Daoy (cell line): ENCODE results near the gene LARGE1. TPM values are rescaled to one million over a fixed set of nuclear protein-coding genes. Genes with fewer than 3 reads are reported as not detected.
A peak's percentile ranks its signal among the peaks of the same experiment; 100 is the strongest.

ENCODE experiments used
- DNase-seq: peaks from one replicate; pipeline ENCODE4 v3.0.0-alpha.2; 2015; ENCODE audit warnings: low read depth
- total RNA-seq: library from RNA; depleted of rRNA; stranded (reverse); fragments of >200 nt; shearing (Covaris generic); gene quantifications from 2 replicates; pipeline ENCODE4 v1.2.3, GENCODE V29; 2014

LARGE1 gene
- total RNA-seq, 1 experiment from 2014 or later, result 9.1 TPM

DNA sequence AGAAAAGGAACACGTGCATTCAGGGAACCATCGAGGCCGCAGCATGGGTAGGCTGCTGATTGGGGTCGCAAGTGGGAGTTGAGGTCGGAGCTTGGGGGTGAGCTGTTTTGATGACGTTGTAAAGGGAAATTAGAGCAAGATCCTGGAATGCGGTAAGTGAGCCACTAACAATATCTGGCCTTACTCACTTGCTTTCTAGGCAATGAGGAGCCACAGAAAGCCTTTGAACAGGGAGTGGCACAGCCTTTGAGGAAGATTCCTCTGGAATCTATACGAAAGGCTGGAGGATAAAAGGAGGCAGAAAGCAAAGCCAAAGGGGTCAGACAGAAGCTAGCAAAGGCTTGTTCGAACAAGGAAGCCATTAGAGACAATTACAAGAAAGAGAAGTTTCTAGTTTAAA lies 197.5 kb downstream of the LARGE1 start:
- peak; percentile 16 for DNase-seq

DNA sequence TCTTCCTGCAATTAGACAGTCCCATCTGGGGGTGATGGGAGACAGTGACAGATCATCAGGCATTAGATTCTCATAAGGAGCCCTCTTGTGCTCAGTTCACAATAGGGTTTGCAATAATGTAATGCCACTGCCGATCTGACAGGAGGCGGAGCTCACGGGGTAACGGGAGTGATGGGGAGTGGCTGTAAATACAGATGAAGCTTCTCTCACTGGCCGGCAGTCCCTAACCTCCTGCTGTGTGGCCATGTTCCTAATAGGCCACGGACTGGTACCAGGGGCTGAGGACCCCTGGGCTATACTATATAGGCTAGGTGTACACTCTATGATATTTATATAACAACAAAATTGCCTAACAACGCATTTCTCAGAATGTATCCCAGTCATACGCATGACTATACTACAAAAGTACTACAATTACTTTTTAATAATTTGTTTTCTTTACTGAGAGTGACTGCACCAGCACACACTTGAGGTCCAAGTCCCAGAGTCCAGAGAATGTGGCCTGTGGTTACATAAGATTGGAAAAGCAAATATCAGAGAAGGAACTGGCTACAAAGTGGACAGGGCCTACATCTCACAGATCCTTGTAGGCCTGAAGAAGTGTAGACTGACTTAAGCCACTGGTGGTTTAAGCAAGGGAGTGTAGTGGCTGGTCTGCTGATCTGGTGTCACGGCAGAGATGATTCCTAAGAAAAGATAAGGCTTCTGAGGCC lies 200.0 kb downstream of the LARGE1 start:
- DNase-seq, result no peak

DNA sequence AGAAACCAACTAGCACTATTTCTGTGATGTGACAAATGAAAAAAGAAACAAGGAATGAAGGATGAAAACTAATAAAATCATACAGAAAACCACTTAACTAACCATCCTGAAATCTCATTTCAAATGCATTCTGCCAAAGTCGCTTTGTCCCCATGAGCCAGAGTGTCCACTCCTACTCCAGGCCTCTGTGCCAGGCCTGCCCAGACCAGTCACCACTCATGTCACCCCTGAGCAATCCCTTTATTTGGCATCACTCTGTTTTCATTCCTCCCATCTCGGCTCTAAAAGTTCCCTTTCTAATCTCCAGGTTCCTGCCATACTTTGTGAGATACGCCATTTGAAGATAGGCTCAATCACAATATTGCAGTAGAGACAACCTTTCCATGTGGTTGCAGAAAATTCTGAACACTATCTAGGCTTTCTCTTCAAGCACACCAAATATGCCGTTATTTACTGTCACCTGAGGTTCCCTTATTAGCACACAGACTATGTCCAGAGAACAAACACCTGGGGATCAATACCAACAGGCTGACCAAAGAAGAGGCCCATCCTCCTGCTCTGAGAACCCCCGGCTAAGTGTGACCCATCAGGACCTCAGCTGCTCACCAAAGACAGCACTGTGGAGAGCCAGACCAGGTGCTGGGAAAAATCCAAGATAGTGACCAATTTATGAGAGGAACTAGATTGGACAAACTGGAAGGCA lies 202.4 kb downstream of the LARGE1 start:
- DNase-seq, result no peak

DNA sequence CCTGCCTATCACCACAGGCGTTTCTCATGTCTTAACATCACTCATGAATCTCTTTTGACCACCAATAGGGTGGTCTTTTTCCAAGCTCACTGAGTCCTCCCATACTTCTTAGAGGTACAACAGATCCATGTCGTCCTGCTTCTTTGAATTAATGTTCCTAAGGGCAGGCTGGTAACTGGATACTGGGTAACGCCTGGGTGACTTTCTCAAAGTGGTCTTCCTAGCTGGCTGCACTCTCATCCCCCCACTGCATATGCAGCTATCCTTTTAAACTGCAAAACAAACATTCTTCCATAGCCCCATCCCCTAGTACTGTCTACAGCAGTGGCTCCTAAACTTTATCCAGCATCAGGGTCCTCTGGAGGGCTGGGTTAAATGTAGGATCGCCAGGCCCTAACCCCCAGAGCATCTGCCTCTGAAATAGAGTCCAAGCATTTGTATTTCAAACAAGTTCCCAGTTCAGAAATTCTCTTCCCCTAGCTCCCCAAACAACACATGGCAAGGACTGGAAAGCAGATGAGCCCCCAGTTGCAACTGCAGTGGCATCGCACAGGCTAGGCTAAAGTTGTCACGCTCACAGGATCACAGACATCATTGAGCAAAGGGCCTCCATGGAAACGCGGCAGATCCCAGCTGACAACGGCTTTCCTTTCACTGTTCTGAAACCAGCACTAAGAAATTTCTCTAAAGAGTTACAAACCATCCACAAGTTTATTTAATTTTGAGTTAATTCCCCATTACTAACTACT lies 204.9 kb downstream of the LARGE1 start:
- no peak for DNase-seq

DNA sequence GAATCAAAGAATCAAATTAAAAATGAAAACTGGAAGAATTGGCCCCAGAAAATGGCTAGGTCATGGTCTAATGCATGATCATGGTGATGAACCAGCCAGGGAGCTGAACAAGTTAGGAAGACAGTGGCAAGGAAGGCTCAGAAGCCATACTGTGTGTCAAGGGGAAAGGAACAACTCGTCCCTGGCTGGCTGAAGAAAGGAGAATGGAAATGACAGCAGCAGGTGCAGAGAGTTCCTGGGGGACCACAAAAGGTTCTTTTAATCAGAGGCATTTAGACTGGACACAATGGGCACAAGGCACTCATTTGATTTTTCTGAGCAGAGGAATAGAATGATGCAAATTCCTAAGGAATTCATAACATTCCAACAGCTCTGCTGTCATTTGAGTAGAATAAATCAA lies 209.9 kb downstream of the LARGE1 start:
- no peak for DNase-seq

DNA sequence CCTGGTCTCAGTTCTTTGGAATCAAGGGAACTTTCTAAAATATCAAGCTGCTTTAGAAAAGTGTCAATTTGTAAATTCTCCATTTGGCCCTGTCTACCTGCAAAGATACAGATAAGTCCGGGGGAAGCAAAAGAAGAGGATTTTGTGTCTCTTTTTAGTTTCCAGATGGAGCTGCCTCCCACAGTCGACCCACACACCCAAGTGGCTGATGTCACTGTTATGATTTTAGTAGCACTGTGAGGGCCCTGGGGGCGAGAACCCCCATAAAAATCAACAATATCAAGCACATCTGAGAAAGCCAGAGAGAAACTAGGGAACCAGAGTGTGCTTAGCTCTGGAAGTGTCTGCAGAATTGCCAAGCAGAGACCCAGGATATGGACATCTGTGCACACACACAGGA lies 212.7 kb downstream of the LARGE1 start:
- no peak for DNase-seq

DNA sequence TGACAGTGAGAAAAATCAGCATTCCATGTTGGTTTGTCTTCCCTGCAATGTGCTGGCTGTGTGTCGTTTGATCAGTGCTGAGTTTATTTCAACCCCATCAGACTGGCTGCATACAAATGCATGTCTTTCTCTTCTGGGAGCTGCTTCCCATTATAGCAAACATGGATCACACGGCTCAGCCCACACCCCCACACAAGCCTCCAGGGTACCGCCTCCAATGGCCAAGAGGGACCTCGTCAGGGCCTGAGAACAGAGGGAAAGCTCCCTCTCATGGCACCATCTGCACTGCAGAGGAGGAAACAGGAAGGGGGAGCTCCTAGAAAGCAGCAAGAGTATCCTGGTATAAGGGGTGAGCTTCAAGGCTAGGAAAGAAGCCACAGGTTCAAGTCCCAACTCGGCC lies 214.2 kb downstream of the LARGE1 start:
- DNase-seq, result peak; percentile 55

DNA sequence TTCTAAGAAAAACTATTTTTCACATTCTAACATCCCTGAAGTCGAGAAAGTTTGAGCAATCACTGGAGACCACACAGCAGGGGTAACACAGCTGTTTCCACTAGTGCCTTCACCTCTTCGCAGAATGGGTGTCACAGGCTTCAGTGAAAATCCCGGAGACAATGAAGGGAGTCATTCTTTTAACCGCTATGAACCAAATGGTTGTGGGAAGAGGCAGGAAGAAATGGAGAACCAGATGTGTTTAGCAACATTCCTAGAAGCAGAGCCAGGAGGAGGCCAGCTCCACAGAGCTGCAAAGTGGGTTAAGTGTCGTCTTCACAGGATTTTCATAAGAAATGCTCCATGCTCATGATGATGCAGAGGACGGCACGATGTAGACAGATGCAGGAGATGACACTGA lies 221.1 kb downstream of the LARGE1 start:
- no peak for DNase-seq

DNA sequence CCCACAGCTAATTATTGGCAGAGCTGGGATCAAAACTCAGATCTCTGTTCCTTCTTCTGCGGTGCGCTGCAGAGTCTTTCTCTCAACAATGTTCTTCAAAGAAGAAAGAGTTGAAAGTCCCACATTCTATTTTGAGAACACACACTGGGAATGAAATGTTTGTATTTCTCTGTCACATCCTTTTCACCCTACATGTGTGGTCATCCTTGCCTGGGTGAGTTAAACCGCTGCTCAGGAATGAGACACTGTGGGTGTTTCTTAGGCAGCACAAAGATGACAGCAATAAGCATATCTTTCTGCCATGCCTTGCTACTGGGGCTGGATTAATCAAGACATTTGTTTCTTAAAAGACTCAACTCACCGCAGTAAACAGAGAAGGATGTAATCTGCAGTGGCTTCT lies 222.6 kb downstream of the LARGE1 start:
- DNase-seq, result peak; percentile 64

DNA sequence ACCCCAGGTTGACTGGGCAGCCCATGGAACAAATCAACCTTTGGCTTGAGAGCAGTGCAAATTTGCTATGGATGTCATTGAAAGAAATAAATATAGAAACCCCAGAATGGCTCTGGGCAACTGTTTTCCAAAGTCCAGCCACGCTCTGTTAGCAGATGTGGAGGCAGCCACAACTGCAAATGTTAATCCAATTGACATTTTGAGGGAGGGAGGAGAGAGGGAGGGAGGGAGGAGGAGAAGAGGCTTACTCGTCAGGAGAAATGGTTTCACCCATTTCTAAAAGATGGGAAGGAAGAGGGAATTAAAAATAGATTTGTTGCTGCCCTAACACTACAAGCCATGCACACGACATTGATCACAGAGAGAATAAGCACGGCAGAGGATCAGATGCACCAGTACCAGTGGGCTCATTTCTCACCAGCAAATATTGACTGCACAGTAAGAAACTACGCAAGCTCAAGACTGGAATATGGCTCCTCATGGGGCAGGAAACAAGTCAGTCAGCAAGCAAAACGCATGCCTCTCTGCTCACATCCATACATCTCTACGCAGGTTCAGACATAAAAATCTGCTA lies 229.1 kb downstream of the LARGE1 start:
- DNase-seq, result no peak

DNA sequence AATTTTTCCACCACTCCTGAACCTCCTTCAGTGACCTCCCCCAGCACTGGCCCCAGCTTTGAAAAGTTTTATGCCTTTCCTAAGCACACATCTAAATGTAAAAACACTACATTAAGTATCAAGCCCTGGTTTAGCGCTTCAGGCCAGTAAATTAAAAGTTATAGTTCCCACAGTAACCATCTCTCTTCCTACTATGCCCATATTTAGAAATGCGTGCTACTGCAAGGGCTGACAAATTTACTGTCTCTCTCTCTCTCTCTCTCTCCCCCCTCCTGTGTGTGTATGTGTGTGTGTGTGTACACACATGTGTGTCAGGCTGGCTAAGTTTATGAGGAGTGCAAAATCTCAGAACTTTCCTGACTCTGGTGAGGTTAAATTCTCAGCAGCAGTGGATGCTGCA lies 231.4 kb downstream of the LARGE1 start:
- no peak for DNase-seq

DNA sequence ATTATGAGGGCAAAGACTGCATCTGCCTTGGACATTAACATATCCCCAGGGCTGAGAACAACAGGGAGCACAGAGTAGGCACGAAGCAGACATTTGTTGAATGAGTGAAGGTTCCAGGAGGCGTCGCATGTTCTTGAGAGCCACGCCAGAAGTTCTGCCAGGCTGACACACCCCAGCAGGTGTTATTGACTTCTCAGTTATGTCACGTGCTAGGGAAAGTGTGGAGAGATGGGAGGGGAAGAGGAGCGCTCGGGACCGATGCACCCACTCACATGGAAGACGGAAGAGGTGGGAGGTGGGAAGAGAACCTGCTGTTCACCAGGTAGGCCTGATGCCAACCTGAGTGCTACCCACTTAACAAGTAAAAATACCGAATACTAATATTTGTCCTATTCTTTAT lies 232.8 kb downstream of the LARGE1 start:
- DNase-seq, result no peak

DNA sequence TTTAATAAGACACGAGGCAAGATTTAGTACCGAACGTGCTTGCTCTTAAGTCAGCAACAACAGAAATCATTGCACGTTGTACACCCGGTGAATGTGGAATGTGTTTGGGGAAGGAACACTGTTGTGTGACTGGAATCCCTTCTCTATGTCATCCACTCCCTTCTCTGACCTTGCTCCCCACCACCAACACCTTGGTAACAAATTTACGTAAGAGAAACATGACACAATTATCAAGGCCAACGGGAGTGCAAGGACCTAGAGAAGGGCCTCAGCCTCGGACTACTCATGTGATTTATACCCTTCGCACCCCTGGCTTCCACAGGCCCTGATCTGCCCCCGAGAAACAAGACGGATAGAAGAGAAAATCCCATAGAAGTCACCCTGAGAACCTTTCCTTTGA lies 236.2 kb downstream of the LARGE1 start:
- DNase-seq, result no peak

DNA sequence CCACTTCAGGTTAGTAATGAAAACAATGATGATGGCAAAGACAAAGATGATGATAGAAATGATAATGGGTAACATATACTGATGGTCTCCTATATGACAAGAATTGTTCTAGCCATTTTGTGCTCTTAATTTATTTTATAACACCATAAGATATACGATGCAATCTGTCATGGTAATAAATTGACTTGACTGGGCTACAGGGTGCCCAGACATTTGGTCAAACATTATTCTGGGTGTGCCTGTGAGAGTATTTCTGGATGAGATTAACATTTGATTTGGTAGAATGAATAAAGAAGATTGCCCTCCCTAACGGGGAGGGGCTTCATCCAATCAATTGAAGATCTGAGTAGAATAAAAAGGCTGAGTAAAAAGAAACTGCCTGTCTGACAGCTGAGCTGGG lies 237.3 kb downstream of the LARGE1 start:
- no peak for DNase-seq

DNA sequence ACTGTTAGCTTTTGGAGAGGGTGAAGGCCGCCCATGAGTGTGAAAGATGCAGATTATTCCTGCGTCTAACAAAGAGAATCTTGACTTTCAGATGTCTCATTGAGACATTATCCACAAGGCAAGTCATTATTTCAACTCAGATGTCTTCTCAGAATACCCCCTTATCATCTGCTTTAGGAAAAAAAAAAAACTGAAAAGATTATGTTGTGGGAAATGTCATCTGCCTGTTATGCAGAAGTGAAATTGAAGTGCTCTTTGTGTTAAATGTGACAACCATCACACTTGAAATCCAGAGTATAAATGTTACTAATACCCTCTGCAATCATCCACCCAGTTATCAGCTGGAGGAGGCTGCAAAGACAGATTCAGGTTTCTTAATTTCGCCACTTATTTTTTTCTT lies 239.6 kb downstream of the LARGE1 start:
- no peak for DNase-seq

DNA sequence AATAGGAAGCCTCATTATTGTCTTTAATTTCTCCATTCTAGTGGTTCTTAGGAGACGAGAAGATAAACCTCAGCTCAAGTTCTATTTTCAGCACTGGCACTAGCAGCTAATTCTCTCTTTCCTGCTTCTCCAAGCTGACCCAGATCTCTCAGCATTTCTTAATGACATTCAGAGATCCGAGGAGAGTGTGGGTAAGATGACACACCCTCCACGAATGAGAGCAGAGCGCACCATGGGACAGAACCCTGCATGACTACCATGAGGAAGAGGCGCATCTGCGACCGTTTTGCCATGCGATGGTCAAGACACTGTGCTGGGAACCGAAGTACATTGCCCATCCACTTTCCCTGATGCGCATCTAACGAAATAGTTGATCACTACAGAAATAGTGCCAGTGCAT lies 241.8 kb downstream of the LARGE1 start:
- DNase-seq, result peak; percentile 56

DNA sequence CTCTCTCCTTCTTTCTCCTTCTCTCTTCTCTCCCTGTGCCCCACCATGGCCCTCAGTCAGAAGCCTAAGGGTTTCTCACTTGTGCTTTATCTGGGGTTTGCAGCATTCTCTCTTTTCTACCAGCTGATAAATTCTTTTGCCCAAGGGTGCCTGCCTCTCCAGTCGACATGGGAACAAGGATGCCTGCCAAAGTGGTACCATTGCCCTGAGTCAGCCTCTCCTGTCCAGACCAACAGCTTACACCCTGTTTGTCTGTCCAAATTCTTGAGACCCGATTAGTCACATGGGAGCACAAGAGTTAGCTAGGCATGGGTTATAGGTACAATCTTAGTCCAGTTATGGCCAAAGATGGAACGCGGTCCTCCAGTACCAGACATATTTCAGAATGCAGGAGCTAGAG lies 242.7 kb downstream of the LARGE1 start:
- no peak for DNase-seq

DNA sequence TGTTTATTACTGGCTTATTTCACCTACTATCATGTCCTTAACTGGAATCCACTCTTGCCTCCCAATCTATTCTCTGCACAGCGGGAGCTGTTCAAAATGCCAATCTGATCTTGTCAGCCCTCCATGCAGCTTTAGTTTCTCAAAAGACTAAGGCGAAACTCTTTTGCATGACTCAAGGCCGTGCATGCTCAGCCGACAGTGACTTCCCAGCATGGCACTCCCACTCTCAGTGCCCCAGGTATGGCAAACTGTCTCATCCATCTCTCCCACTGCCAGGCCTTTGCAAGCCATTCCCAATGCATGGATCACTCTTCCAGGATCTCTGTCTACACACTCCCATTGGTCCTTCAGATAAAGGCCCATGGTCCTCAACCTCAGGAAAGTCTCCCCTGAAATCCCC lies 245.9 kb downstream of the LARGE1 start:
- DNase-seq, result no peak

DNA sequence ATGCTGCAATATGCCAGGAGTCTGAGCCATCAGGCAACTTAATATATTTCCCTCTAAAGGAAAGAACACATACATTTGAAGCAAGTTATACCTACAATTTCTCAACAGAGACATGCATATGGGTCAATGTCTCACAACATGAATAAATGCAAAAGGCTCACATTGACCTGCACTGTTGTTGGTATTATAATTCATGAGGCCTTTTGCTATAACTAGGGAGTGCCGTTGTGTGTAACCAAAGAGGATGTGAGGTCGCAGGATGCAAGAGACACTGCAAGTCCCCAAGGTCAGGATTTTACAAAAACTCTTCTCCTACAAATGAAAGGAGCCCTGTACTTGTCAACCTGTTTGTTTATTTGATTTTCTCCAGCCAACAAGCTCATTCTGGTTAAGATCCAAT lies 250.5 kb downstream of the LARGE1 start:
- DNase-seq, result no peak

DNA sequence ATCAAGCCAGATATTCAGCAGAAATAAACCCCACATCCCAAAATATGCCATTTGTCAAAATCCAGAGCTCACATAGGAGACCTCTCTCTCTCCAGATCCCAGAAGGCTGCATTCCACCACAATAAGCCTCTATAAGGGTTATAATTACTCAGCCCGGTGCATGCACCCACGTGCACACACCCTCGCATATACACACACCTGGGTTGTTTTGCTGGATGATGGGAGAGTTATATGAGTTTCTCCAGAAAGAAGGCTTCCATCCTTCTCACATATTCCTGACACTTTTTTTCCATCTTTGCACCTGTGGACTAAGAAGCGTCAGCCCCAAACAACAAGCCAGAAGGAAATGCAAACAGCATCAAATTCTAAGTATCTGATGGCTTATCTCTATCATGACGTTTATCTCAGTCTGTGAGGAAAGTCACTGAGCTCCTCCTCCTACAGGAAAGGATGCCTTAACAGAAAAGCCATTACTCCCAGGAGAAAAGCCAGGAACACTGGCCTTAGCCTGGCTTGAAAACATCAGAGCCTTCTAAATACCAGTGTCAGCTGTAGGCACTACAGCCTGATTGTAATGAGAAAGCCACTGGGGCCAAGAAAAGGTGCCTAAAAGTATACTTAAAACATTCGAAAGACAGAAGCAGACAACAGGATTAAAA lies 253.2 kb downstream of the LARGE1 start:
- DNase-seq, result no peak

DNA sequence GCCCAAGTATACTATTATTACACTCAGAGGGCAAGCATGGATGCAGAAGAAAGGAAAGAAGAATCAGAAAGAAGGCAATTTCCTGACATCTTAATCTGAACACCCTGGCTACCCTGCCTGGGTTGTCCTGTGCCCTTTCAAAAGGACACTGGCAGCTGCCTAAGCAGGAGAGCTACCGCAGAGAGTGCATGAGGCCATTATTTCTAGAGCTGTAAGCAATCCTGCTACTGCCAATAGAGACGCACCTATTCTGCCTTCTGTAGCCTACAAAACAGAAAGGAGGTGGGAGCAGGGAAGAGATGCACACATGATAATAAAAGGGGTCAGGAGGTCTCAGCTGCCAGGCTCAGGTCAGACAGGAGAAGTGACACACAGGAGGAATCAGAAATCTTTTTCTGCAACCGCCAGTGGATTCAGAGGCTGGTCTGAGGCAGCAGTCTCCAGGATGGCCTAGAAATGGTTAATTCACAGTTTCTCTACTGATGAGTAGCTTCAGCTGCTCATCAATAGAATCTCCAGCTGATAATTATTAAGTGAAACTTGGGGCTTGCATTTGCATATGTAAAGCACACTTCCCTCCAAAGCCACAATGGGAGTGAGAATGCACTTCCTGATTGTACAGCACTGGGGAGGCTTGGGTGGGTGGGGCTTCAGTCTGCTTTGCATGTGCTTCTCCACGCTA lies 253.9 kb downstream of the LARGE1 start:
- no peak for DNase-seq

DNA sequence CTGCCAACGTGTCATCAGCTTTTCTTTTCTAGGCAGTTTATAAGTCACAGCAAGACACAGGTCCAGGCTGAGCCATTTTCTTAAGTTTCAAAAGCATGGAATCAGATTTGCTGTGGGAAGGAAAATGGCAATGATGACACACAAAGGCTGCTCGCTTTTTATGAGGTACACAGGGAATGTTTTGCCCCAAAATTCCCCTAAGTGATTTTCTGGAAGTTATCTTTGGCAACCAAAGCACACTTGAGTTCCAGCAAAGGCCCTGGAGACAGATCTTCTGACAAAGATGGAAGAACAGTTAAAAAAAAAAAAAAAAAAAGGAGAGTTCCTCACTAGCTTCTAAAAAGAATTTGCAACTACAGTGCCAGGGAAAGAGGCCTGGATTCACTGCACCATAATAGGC lies 260.8 kb downstream of the LARGE1 start:
- peak; percentile 36 for DNase-seq
